Measurements from ENCODE around the gene TMEM170A.

- no peak for TF ChIP-seq CTCF (IDR thresholded peaks at IDR 0.05)
- TF ChIP-seq MLX (CRISPR knock-in tag; IDR thresholded peaks at IDR 0.05), result no peak
- no peak for TF ChIP-seq FOXJ3 (CRISPR knock-in tag; IDR thresholded peaks at IDR 0.05; ENCODE audit: borderline replicate concordance)
- no peak for TF ChIP-seq HMGA2 (CRISPR knock-in tag; IDR thresholded peaks at IDR 0.05)
- no peak for TF ChIP-seq PREB (CRISPR knock-in tag; IDR thresholded peaks at IDR 0.05; ENCODE audit: borderline replicate concordance)
- TF ChIP-seq FOXP4 (CRISPR knock-in tag; IDR thresholded peaks at IDR 0.05), result no peak
- no peak for TF ChIP-seq E2F5 (CRISPR knock-in tag; IDR thresholded peaks at IDR 0.05)
- no peak for TF ChIP-seq ATF3 (CRISPR knock-in tag; conservative IDR thresholded peaks at IDR 0.05)
- no peak for TF ChIP-seq ZNF512 (CRISPR knock-in tag; IDR thresholded peaks at IDR 0.05; ENCODE audit: borderline replicate concordance)
- no peak for TF ChIP-seq USF2 (CRISPR knock-in tag; IDR thresholded peaks at IDR 0.05)
- TF ChIP-seq ARID4B (CRISPR knock-in tag; IDR thresholded peaks at IDR 0.05; ENCODE audit: borderline replicate concordance), result no peak
- TF ChIP-seq ESRRA (CRISPR knock-in tag; IDR thresholded peaks at IDR 0.05; ENCODE audit: borderline replicate concordance), result no peak
- no peak for TF ChIP-seq NFE2L1 (CRISPR knock-in tag; IDR thresholded peaks at IDR 0.05)
- TF ChIP-seq KAT7 (CRISPR knock-in tag; IDR thresholded peaks at IDR 0.05; ENCODE audit: borderline replicate concordance), result no peak
These were observed 43.3 kb downstream of the TMEM170A start for GRCh38 chr16:75420987-75421819.

Data from WTC11 (cell line).